OCI-LY7 (cell line): ENCODE data around the gene RNF148. TPM values are rescaled to one million over a fixed set of nuclear protein-coding genes. Genes with fewer than 3 reads are reported as not detected.

Source experiments
- BruUV-seq: library from RNA; stranded (reverse); fragments of 400-500 nt; replicated peaks from 2 replicates; lab custom pipeline; 2021; lab: Mats Ljungman, UMichigan
- CTCF ChIA-PET: fragments of 300-600 bp; sonication (Branson Sonifier 250); formaldehyde crosslinking; loops from one replicate; lab custom pipeline; 2022; ENCODE audit warnings: antibody characterized with exemption; ENCODE audit not compliant: unreplicated experiment; lab: Charles Lee
- POLR2A ChIA-PET: fragments of 300-600 bp; sonication (Branson Sonifier 250); formaldehyde crosslinking; loops from one replicate; lab custom pipeline; 2022; ENCODE audit warnings: antibody characterized with exemption; lab: Charles Lee
- DNase-seq: peaks from one replicate; pipeline ENCODE4 v3.0.0-alpha.2; 2015; ENCODE audit warnings: low spot score
- H2AFZ ChIP-seq: fragments of 200-600 bp; sonication (generic), shearing (Covaris generic); 2 replicates; pipeline ENCODE4 v1.6.1; 2014; ENCODE audit warnings: mild to moderate bottlenecking, antibody characterized with exemption, low read length, moderate library complexity
- H3K27ac ChIP-seq: fragments of 200-600 bp; sonication (generic); 2 replicates; pipeline ENCODE4 v1.5.1; 2014; ENCODE audit warnings: mixed run types, low read depth, mild to moderate bottlenecking, moderate library complexity, low read length, inconsistent platforms; ENCODE audit not compliant: poor library complexity, severe bottlenecking
- H3K36me3 ChIP-seq: fragments of 200-600 bp; sonication (generic); 2 replicates; pipeline ENCODE4 v1.6.1; 2014; ENCODE audit warnings: mild to moderate bottlenecking, antibody characterized with exemption, low read length, moderate library complexity, mixed read lengths; ENCODE audit not compliant: insufficient read depth
- H3K4me1 ChIP-seq: fragments of 200-600 bp; sonication (generic); 2 replicates; pipeline ENCODE4 v1.5.1; 2014; ENCODE audit warnings: mild to moderate bottlenecking, low read length; ENCODE audit not compliant: insufficient read depth, poor library complexity, severe bottlenecking
- H3K4me2 ChIP-seq: fragments of 200-600 bp; sonication (generic); 2 replicates; pipeline ENCODE4 v1.6.1; 2014; ENCODE audit warnings: mild to moderate bottlenecking, low read length
- H3K4me3 ChIP-seq: fragments of 200-600 bp; sonication (generic); 2 replicates; pipeline ENCODE4 v1.5.1; 2014; ENCODE audit warnings: mild to moderate bottlenecking, low read depth, low read length; ENCODE audit not compliant: poor library complexity, severe bottlenecking
- H3K79me2 ChIP-seq: fragments of 200-600 bp; sonication (generic); 2 replicates; pipeline ENCODE4 v1.6.1; 2016; ENCODE audit warnings: low read depth, mild to moderate bottlenecking, low read length, moderate library complexity, mixed read lengths; ENCODE audit not compliant: insufficient read depth
- H3K9me2 ChIP-seq: fragments of 200-600 bp; sonication (generic); 2 replicates; pipeline ENCODE4 v1.6.1; 2016; ENCODE audit warnings: mild to moderate bottlenecking, low read length, mixed read lengths; ENCODE audit not compliant: insufficient read depth
- H3K9me3 ChIP-seq: fragments of 200-600 bp; sonication (generic); 2 replicates; pipeline ENCODE4 v1.6.1; 2014; ENCODE audit warnings: mild to moderate bottlenecking, mixed run types, low read length, mixed read lengths
- H4K20me1 ChIP-seq: fragments of 200-600 bp; sonication (generic); 2 replicates; pipeline ENCODE4 v1.6.1; 2014; ENCODE audit warnings: mild to moderate bottlenecking, antibody characterized with exemption, low read length, moderate library complexity, mixed read lengths; ENCODE audit not compliant: insufficient read depth
- EZH2phosphoT487 ChIP-seq: fragments of 200-600 bp; sonication (generic); IDR thresholded peaks from 2 replicates; pipeline ENCODE4 v1.6.1; 2018; ENCODE audit warnings: low read depth, borderline replicate concordance, mild to moderate bottlenecking, mixed run types, antibody characterized with exemption, low read length, moderate library complexity, mixed read lengths
- intact Hi-C: fragments of 100-400 bp; cut with micrococcal nuclease; formaldehyde crosslinking; loops from one replicate; pipeline ENCODE4 v1.10.0; 2022; ENCODE audit not compliant: unreplicated experiment
- total RNA-seq, 2 experiments: library from RNA; depleted of rRNA in 1 of 2; stranded (reverse); fragments of >200 nt in 1 of 2; shearing (Covaris generic) in 1 of 2; gene quantifications; 2 replicates each; pipeline ENCODE4 v1.2.3, GENCODE V29; 2014 to 2022
- TF ChIP-seq, protein P1 (sequence below): fragments of 200-600 bp; sonication (generic); conservative IDR thresholded peaks from 2 replicates; pipeline ENCODE4 v1.5.1; 2014; ENCODE audit warnings: mild to moderate bottlenecking, antibody characterized with exemption, low read length, moderate library complexity, mixed read lengths

The RNF148 gene
- total RNA-seq, 2 experiments from 2014 or later, result not detected

DNA sequence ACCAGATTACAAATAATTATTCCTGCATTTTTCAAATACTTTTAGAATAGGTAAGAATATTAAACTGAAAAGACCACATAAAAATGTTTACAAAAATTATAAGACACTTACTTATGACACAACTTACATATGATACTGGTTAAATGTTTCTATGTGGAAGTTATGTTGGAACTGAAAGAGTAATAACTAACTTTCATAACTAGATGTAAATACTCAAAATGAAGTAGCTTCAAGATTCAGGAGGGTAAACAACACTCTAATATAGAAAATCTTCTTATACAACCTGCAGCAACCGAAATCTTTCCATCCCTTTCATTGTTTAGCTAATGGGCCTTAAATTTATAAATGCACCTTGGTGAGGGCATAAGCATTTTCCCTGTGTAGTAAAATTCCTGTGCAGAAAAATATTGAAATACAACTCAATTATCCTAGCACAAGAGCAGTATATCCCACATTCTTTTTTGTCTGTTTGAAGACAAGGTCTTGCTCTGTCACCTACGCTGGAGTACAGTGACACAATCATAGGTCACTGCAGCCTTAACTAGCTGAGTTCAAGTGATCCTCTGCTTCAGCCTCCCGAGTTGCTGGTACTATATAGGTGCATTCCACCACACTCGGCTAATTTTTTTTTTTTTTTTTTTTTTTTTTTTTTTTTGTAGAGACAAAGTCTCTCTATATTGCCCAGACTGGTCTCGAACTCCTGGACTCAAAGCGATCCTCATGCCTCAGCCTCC, 14.8 kb upstream of the RNF148 start:
- Histone ChIP-seq H3K9me3 (no peaks in the 10 kb centered on the region), H3K27ac (no peak overlapping the region), H4K20me1 (no peaks in the 10 kb centered on the region), H3K36me3 (no peaks in the 10 kb centered on the region), H3K4me2 (no peak overlapping the region), H2AFZ (no peak overlapping the region), H3K79me2 (no peaks in the 10 kb centered on the region), H3K4me1 (no peaks in the 10 kb centered on the region), H3K9me2 (no peaks in the 10 kb centered on the region), H3K4me3 (no peak overlapping the region)
- POLR2A ChIA-PET, result interaction anchor here (0.6 kb wide), 1 partner anchor 274 kb away, joined by 4 read pairs; no protein-coding TSS in a partner anchor
- intact Hi-C loops, result no loop called here
- TF ChIP-seq, protein P1, sequence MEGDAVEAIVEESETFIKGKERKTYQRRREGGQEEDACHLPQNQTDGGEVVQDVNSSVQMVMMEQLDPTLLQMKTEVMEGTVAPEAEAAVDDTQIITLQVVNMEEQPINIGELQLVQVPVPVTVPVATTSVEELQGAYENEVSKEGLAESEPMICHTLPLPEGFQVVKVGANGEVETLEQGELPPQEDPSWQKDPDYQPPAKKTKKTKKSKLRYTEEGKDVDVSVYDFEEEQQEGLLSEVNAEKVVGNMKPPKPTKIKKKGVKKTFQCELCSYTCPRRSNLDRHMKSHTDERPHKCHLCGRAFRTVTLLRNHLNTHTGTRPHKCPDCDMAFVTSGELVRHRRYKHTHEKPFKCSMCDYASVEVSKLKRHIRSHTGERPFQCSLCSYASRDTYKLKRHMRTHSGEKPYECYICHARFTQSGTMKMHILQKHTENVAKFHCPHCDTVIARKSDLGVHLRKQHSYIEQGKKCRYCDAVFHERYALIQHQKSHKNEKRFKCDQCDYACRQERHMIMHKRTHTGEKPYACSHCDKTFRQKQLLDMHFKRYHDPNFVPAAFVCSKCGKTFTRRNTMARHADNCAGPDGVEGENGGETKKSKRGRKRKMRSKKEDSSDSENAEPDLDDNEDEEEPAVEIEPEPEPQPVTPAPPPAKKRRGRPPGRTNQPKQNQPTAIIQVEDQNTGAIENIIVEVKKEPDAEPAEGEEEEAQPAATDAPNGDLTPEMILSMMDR, result no peak
- no peak for TF ChIP-seq EZH2phosphoT487
- CTCF ChIA-PET, result no interaction called here
- no peak for DNase-seq
- no TSS peak for BruUV-seq

DNA sequence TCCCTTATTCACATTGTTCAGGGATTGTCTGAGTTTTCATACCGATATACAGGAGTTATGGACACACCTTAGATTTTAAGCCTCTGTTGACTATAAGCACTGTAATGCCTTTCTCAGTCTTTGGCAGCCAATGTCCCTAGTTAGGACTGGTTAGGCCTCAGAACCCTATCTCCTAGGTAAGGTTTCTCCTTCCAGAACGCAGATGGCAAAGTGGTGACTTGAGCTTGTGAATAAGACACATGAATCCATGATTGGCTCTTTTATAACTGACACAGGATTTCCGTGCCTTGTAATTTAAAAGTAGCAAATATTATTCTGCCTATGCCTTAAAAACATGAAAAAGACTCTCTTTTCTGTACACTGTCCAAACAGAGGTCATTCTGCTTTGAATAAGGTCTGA, 12.5 kb upstream of the RNF148 start:
- CTCF ChIA-PET, result no interaction called here
- H4K20me1 ChIP-seq, result no peaks in the 10 kb centered on the region

More for the DNA sequence above, 12.5 kb upstream of the RNF148 start:
- Histone ChIP-seq H3K27ac (no peak overlapping the region), H3K36me3 (no peaks in the 10 kb centered on the region), H3K9me3 (no peaks in the 10 kb centered on the region), H3K4me3 (no peak overlapping the region), H3K4me2 (no peak overlapping the region), H3K79me2 (no peaks in the 10 kb centered on the region), H3K4me1 (no peaks in the 10 kb centered on the region), H2AFZ (no peak overlapping the region), H3K9me2 (no peaks in the 10 kb centered on the region)
- TF ChIP-seq, protein P1, result no peak
- TF ChIP-seq EZH2phosphoT487, result no peak
- intact Hi-C loops, result no loop called here
- no TSS peak for BruUV-seq
- no peak for DNase-seq
- POLR2A ChIA-PET, result interaction anchor here (0.5 to 1.3 kb wide), 3 partner anchors 12 to 23 kb away, joined by 3 to 4 read pairs (median 3); no protein-coding TSS in a partner anchor
